Mesendoderm (in vitro differentiated cells): ENCODE measurements around the gene GLIS1.

Experiments used
- DNase-seq: peaks from one replicate; pipeline ENCODE4 v3.0.0; 2013
- H2AK5ac ChIP-seq: 2 replicates; pipeline ENCODE4 v1.6.1; 2013; ENCODE audit warnings: low read length, inconsistent platforms
- H2BK120ac ChIP-seq: 2 replicates; pipeline ENCODE4 v1.6.1; 2013; ENCODE audit warnings: low read depth, mild to moderate bottlenecking, low read length, moderate library complexity, mixed read lengths
- H2BK15ac ChIP-seq: replicated peaks from 2 replicates; pipeline ENCODE4 v1.6.1; 2013; ENCODE audit warnings: low read depth, mild to moderate bottlenecking, moderate library complexity
- H2BK5ac ChIP-seq: 2 replicates; pipeline ENCODE4 v1.6.1; 2013; ENCODE audit warnings: low read length, inconsistent platforms
- H3K18ac ChIP-seq: 2 replicates; pipeline ENCODE4 v1.6.1; 2013; ENCODE audit warnings: mild to moderate bottlenecking, low read length, mixed read lengths
- H3K23ac ChIP-seq: one replicate; pipeline ENCODE4 v1.6.1; 2013; ENCODE audit warnings: low read length
- H3K27ac ChIP-seq: 2 replicates; pipeline ENCODE4 v1.5.1; 2013; ENCODE audit warnings: low read depth, mild to moderate bottlenecking, inconsistent platforms, low read length, moderate library complexity
- H3K27me3 ChIP-seq: 2 replicates; pipeline ENCODE4 v1.6.1; 2013; ENCODE audit warnings: low read length, control low read depth, mild to moderate bottlenecking, inconsistent platforms; ENCODE audit not compliant: insufficient read depth, poor library complexity
- H3K36me3 ChIP-seq: 2 replicates; pipeline ENCODE4 v1.6.1; 2013; ENCODE audit warnings: low read length, inconsistent platforms; ENCODE audit not compliant: control insufficient read depth, insufficient read depth
- H3K4ac ChIP-seq: one replicate; pipeline ENCODE4 v1.6.1; 2013; ENCODE audit warnings: low read depth, mild to moderate bottlenecking, low read length, moderate library complexity
- H3K4me1 ChIP-seq: 2 replicates; pipeline ENCODE4 v1.6.1; 2013; ENCODE audit warnings: low read depth, low read length, inconsistent platforms; ENCODE audit not compliant: control insufficient read depth
- H3K4me2 ChIP-seq: 2 replicates; pipeline ENCODE4 v1.6.1; 2013; ENCODE audit warnings: low read length
- H3K4me3 ChIP-seq: 2 replicates; pipeline ENCODE4 v1.5.1; 2013; ENCODE audit warnings: mild to moderate bottlenecking, low read length
- H3K56ac ChIP-seq: one replicate; pipeline ENCODE4 v1.6.1; 2013; ENCODE audit warnings: low read length
- H3K79me1 ChIP-seq: 2 replicates; pipeline ENCODE4 v1.6.1; 2013; ENCODE audit warnings: low read length, inconsistent platforms
- H3K79me2 ChIP-seq: 2 replicates; pipeline ENCODE4 v1.6.1; 2013; ENCODE audit warnings: mild to moderate bottlenecking, low read length; ENCODE audit not compliant: control insufficient read depth, insufficient read depth
- H3K9ac ChIP-seq: 2 replicates; pipeline ENCODE4 v1.6.1; 2013; ENCODE audit warnings: low read length, inconsistent platforms
- H4K5ac ChIP-seq: one replicate; pipeline ENCODE4 v1.6.1; 2013; ENCODE audit warnings: low read length
- H4K8ac ChIP-seq: one replicate; pipeline ENCODE4 v1.6.1; 2013; ENCODE audit warnings: low read depth, mild to moderate bottlenecking, control low read depth, low read length, moderate library complexity
- WGBS: extraction: QIAGEN DNeasy Blood & Tissue Kit; methylation state at CpG from one replicate; pipeline ENCODE4 v1.1.7; 2013; ENCODE audit warnings: low lambda C conversion rate, missing lambda C conversion rate; ENCODE audit not compliant: insufficient coverage; ENCODE audit errors: extremely low coverage; 5-methylcytosine and 5-hydroxymethylcytosine counted together

The GLIS1 gene

GRCh38 chr1:53482441-53483153 is 256.4 kb downstream of the GLIS1 start:
- no peak overlapping the region for H2BK5ac ChIP-seq
- no peak overlapping the region for H3K4me2 ChIP-seq
- H3K79me2 ChIP-seq: no peaks in the 10 kb centered on the region
- no peak overlapping the region for H3K4ac ChIP-seq
- no CpG with 5 or more reads among the region's 14 CpGs for WGBS
- H3K9ac ChIP-seq: no peak overlapping the region
- no peak overlapping the region for H3K4me3 ChIP-seq
- H4K8ac ChIP-seq: no peak overlapping the region
- no peak overlapping the region for H3K23ac ChIP-seq
- no peaks in the 10 kb centered on the region for H3K4me1 ChIP-seq
- no peak overlapping the region for H3K27ac ChIP-seq
- no peaks in the 10 kb centered on the region for H3K36me3 ChIP-seq
- H2AK5ac ChIP-seq: no peak overlapping the region
- no peak overlapping the region for H2BK15ac ChIP-seq
- no peaks in the 10 kb centered on the region for H3K79me1 ChIP-seq
- DNase-seq: no peak
- H3K18ac ChIP-seq: no peak overlapping the region
- no peaks in the 10 kb centered on the region for H3K27me3 ChIP-seq
- no peak overlapping the region for H2BK120ac ChIP-seq
- H4K5ac ChIP-seq: no peak overlapping the region
- H3K56ac ChIP-seq: no peak overlapping the region

- no peak overlapping the region for H3K4me3 ChIP-seq
- no peaks in the 10 kb centered on the region for H3K79me1 ChIP-seq
- no peak overlapping the region for H3K4me2 ChIP-seq
- H3K27me3 ChIP-seq: no peaks in the 10 kb centered on the region
- H4K5ac ChIP-seq: no peak overlapping the region
- H2BK5ac ChIP-seq: no peak overlapping the region
- H3K9ac ChIP-seq: no peak overlapping the region
- no peak overlapping the region for H2BK120ac ChIP-seq
- no peak overlapping the region for H3K18ac ChIP-seq
- no peaks in the 10 kb centered on the region for H3K36me3 ChIP-seq
- no peak overlapping the region for H3K56ac ChIP-seq
- H3K27ac ChIP-seq: no peak overlapping the region
- H3K4me1 ChIP-seq: no peaks in the 10 kb centered on the region
- H2BK15ac ChIP-seq: no peak overlapping the region
- no peak overlapping the region for H4K8ac ChIP-seq
- WGBS: no CpG with 5 or more reads among the region's 7 CpGs
- DNase-seq: no peak
- H3K23ac ChIP-seq: no peak overlapping the region
- no peaks in the 10 kb centered on the region for H3K79me2 ChIP-seq
- H2AK5ac ChIP-seq: no peak overlapping the region
- H3K4ac ChIP-seq: no peak overlapping the region
These were observed 257.5 kb downstream of the GLIS1 start for GRCh38 chr1:53481456-53481855.

GRCh38 chr1:53480678-53481077 is 258.3 kb downstream of the GLIS1 start:
- Histone ChIP-seq H4K5ac (no peak overlapping the region), H2BK5ac (no peak overlapping the region), H3K18ac (no peak overlapping the region), H4K8ac (no peak overlapping the region), H2AK5ac (no peak overlapping the region), H3K4ac (no peak overlapping the region), H3K79me1 (no peaks in the 10 kb centered on the region), H3K23ac (no peak overlapping the region), H3K9ac (no peak overlapping the region), H3K56ac (no peak overlapping the region), H3K27me3 (no peaks in the 10 kb centered on the region), H3K4me2 (no peak overlapping the region), H2BK15ac (no peak overlapping the region), H3K4me3 (no peak overlapping the region), H3K79me2 (no peaks in the 10 kb centered on the region), H2BK120ac (no peak overlapping the region), H3K4me1 (no peaks in the 10 kb centered on the region), H3K27ac (no peak overlapping the region), H3K36me3 (no peaks in the 10 kb centered on the region)
- DNase-seq: no peak
- no CpG with 5 or more reads among the region's 11 CpGs for WGBS

- H2BK5ac ChIP-seq: no peak overlapping the region
These were observed 260.5 kb downstream of the GLIS1 start for GRCh38 chr1:53478502-53478818.

GRCh38 chr1:53477651-53478501 is 261.1 kb downstream of the GLIS1 start:
- Histone ChIP-seq H3K27me3 (no peaks in the 10 kb centered on the region), H3K79me2 (no peaks in the 10 kb centered on the region), H2AK5ac (no peak overlapping the region), H3K27ac (no peak overlapping the region), H3K4me1 (no peaks in the 10 kb centered on the region), H3K18ac (no peak overlapping the region), H2BK120ac (no peak overlapping the region), H3K56ac (no peak overlapping the region), H2BK5ac (no peak overlapping the region), H3K23ac (no peak overlapping the region), H2BK15ac (no peak overlapping the region), H3K4me3 (no peak overlapping the region), H3K4ac (no peak overlapping the region), H4K5ac (no peak overlapping the region), H3K79me1 (no peaks in the 10 kb centered on the region), H3K4me2 (no peak overlapping the region), H4K8ac (no peak overlapping the region), H3K9ac (no peak overlapping the region), H3K36me3 (no peaks in the 10 kb centered on the region)
- no peak for DNase-seq
- no CpG with 5 or more reads among the region's 12 CpGs for WGBS

More at GRCh38 chr1:53478502-53478818, 260.5 kb downstream of the GLIS1 start:
- WGBS: no CpG with 5 or more reads among the region's 2 CpGs
- Histone ChIP-seq H2BK15ac (no peak overlapping the region), H3K79me2 (no peaks in the 10 kb centered on the region), H3K56ac (no peak overlapping the region), H4K8ac (no peak overlapping the region), H3K23ac (no peak overlapping the region), H3K27ac (no peak overlapping the region), H3K18ac (no peak overlapping the region), H2AK5ac (no peak overlapping the region), H4K5ac (no peak overlapping the region), H3K9ac (no peak overlapping the region), H3K36me3 (no peaks in the 10 kb centered on the region), H3K4me1 (no peaks in the 10 kb centered on the region), H3K27me3 (no peaks in the 10 kb centered on the region), H3K4me3 (no peak overlapping the region), H3K79me1 (no peaks in the 10 kb centered on the region), H3K4ac (no peak overlapping the region), H2BK120ac (no peak overlapping the region), H3K4me2 (no peak overlapping the region)
- DNase-seq: no peak
